ENCODE measurements around the gene CLOCK. TPM values are rescaled to one million over a fixed set of nuclear protein-coding genes. Genes with fewer than 3 reads are reported as not detected.
"Not testable (repeated sequence)": the region's sequence is repeated elsewhere in the genome, so short reads cannot be mapped to it uniquely, and the experiment has no call there.

Gene CLOCK
- total RNA-seq, 1 donor from 2014 or later = 34.4 TPM

GRCh38 chr4:55561889-55562288 is 15.2 kb upstream of the CLOCK start:
- Histone ChIP-seq H3K4me3 (no peak overlapping the region), H3K4me1 (no peaks in the 10 kb centered on the region), H3K27ac (no peak overlapping the region), H3K27me3 (no peaks in the 10 kb centered on the region), H3K9me3 (no peaks in the 10 kb centered on the region), H3K36me3 (no peaks in the 10 kb centered on the region)
- no peak for DNase-seq (ENCODE audit: extremely low spot score in 2 of 2)
- TF ChIP-seq POLR2A (IDR thresholded peaks at IDR 0.05) = no peak
- TF ChIP-seq CTCF (IDR thresholded peaks at IDR 0.05) = no peak
- TF ChIP-seq POLR2AphosphoS5 (IDR thresholded peaks at IDR 0.05; ENCODE audit: insufficient read depth in 1 of 2, low read depth in 1 of 2) = no peak
- intact Hi-C loops (cut with DNase I) = no loop called here

- H3K27me3 ChIP-seq = no peaks in the 10 kb centered on the region
- no peaks in the 10 kb centered on the region for H3K9me3 ChIP-seq
- no peak overlapping the region for H3K4me3 ChIP-seq
- H3K4me1 ChIP-seq = no peaks in the 10 kb centered on the region
- no peak for DNase-seq (ENCODE audit: extremely low spot score in 2 of 2)
- no peaks in the 10 kb centered on the region for H3K36me3 ChIP-seq
- TF ChIP-seq CTCF (IDR thresholded peaks at IDR 0.05) = no peak
- no peak for TF ChIP-seq POLR2AphosphoS5 (IDR thresholded peaks at IDR 0.05; ENCODE audit: insufficient read depth in 1 of 2, low read depth in 1 of 2)
- no peak for TF ChIP-seq POLR2A (IDR thresholded peaks at IDR 0.05)
- no peak overlapping the region for H3K27ac ChIP-seq
- intact Hi-C loops (cut with DNase I) = no loop called here
Measured at GRCh38 chr4:55560096-55560495, 13.4 kb upstream of the CLOCK start.

GRCh38 chr4:55554453-55555030 is 7.8 kb upstream of the CLOCK start:
- H3K4me1 ChIP-seq = peaks cover 6% of the 10 kb centered on the region
- no peaks in the 10 kb centered on the region for H3K9me3 ChIP-seq
- H3K4me3 ChIP-seq = no peak overlapping the region
- no peaks in the 10 kb centered on the region for H3K27me3 ChIP-seq
- no peaks in the 10 kb centered on the region for H3K36me3 ChIP-seq
- no peak for DNase-seq (ENCODE audit: extremely low spot score in 2 of 2)
- peak overlapping the region; percentile 49 for H3K27ac ChIP-seq
- intact Hi-C loops (cut with DNase I) = no loop called here
- TF ChIP-seq POLR2A (IDR thresholded peaks at IDR 0.05) (no peak), CTCF (IDR thresholded peaks at IDR 0.05) (peak; percentile 21 to 48 (median 37)), POLR2AphosphoS5 (IDR thresholded peaks at IDR 0.05; ENCODE audit: insufficient read depth in 1 of 2, low read depth in 1 of 2) (no peak)

- Histone ChIP-seq H3K4me1 (peaks cover 6% of the 10 kb centered on the region), H3K4me3 (peak overlapping the region; percentile 33 to 41), H3K27ac (peak overlapping the region; percentile 49), H3K27me3 (no peaks in the 10 kb centered on the region), H3K9me3 (no peaks in the 10 kb centered on the region), H3K36me3 (no peaks in the 10 kb centered on the region)
- intact Hi-C loops (cut with DNase I) = no loop called here
- no peak for TF ChIP-seq POLR2AphosphoS5 (IDR thresholded peaks at IDR 0.05; ENCODE audit: insufficient read depth in 1 of 2, low read depth in 1 of 2)
- TF ChIP-seq CTCF (IDR thresholded peaks at IDR 0.05) = no peak
- no peak for TF ChIP-seq POLR2A (IDR thresholded peaks at IDR 0.05)
- DNase-seq (ENCODE audit: extremely low spot score in 2 of 2) = no peak
Measured at GRCh38 chr4:55553441-55554201, 6.9 kb upstream of the CLOCK start.

GRCh38 chr4:55551964-55552363 is 5.3 kb upstream of the CLOCK start:
- H3K27ac ChIP-seq; intact Hi-C loops (cut with DNase I); H3K27me3 ChIP-seq; DNase-seq (ENCODE audit: extremely low spot score in 2 of 2); H3K36me3 ChIP-seq; H3K4me3 ChIP-seq; H3K9me3 ChIP-seq: not testable (repeated sequence)
- peaks cover 13% of the 10 kb centered on the region for H3K4me1 ChIP-seq
